Measurements from ENCODE around the gene HAUS6.

Gene HAUS6

GRCh38 chr9:19033015-19033414, 69.7 kb downstream of the HAUS6 start, which contains the start of gene SAXO1:
TSS of gene SAXO1 (minus strand) at chr9:19033209. CDS start at chr9:19032908, 301 bp downstream.
- Histone ChIP-seq H3F3A (ENCODE audit: insufficient read depth) (no peaks in the 10 kb centered on the region), H3K9ac (ENCODE audit: low read length) (no peak within 1 kb of the TSS), H3K4me2 (ENCODE audit: low read depth, low read length, poor library complexity, severe bottlenecking) (no peak within 1 kb of the TSS), H4K20me1 (ENCODE audit: low read depth, low read length) (no peaks in the 10 kb centered on the region), H3K27ac (ENCODE audit: low read depth, low read length) (no peak within 1 kb of the TSS), H2AFZ (ENCODE audit: low read depth, low read length, severe bottlenecking) (no peak within 1 kb of the TSS), H3K9me2 (replicated peaks; ENCODE audit: insufficient read depth, low read length) (no peaks in the 10 kb centered on the region), H3K36me3 (ENCODE audit: low read length) (no peaks in the 10 kb centered on the region), H3K79me2 (ENCODE audit: insufficient read depth, low read length) (no peaks in the 10 kb centered on the region), H3K9me3 (ENCODE audit: insufficient read depth, low read length) (no peaks in the 10 kb centered on the region), H3K27me3 (ENCODE audit: low read length) (no peaks in the 10 kb centered on the region), H3K4me3 (ENCODE audit: insufficient read depth, low read length, poor library complexity, severe bottlenecking) (no peak within 1 kb of the TSS)
- TF ChIP-seq CTCF (IDR thresholded peaks at IDR 0.05; ENCODE audit: insufficient read depth, low read length, poor library complexity, severe bottlenecking) (no peak), EZH2phosphoT487 (conservative IDR thresholded peaks at IDR 0.05; ENCODE audit: low read length) (no peak)

- H2AFZ ChIP-seq (ENCODE audit: low read depth, low read length, severe bottlenecking): no peak overlapping the region
Measured at GRCh38 chr9:19032406-19032805, 70.3 kb downstream of the HAUS6 start.

GRCh38 chr9:19030899-19031298, 71.8 kb downstream of the HAUS6 start:
- H3K27me3 ChIP-seq (ENCODE audit: low read length): no peaks in the 10 kb centered on the region
- H3K9ac ChIP-seq (ENCODE audit: low read length): no peak overlapping the region
- H3F3A ChIP-seq (ENCODE audit: insufficient read depth): no peaks in the 10 kb centered on the region
- H3K9me2 ChIP-seq (replicated peaks; ENCODE audit: insufficient read depth, low read length): no peaks in the 10 kb centered on the region
- no peak for TF ChIP-seq CTCF (IDR thresholded peaks at IDR 0.05; ENCODE audit: insufficient read depth, low read length, poor library complexity, severe bottlenecking)
- TF ChIP-seq EZH2phosphoT487 (conservative IDR thresholded peaks at IDR 0.05; ENCODE audit: low read length): no peak
- no peaks in the 10 kb centered on the region for H4K20me1 ChIP-seq (ENCODE audit: low read depth, low read length)
- H3K27ac ChIP-seq (ENCODE audit: low read depth, low read length): no peak overlapping the region
- H3K4me3 ChIP-seq (ENCODE audit: insufficient read depth, low read length, poor library complexity, severe bottlenecking): no peak overlapping the region
- H3K79me2 ChIP-seq (ENCODE audit: insufficient read depth, low read length): no peaks in the 10 kb centered on the region
- H3K36me3 ChIP-seq (ENCODE audit: low read length): no peaks in the 10 kb centered on the region
- H2AFZ ChIP-seq (ENCODE audit: low read depth, low read length, severe bottlenecking): no peak overlapping the region
- H3K4me2 ChIP-seq (ENCODE audit: low read depth, low read length, poor library complexity, severe bottlenecking): no peak overlapping the region
- H3K9me3 ChIP-seq (ENCODE audit: insufficient read depth, low read length): no peaks in the 10 kb centered on the region

More at GRCh38 chr9:19032406-19032805, 70.3 kb downstream of the HAUS6 start:
- H3K79me2 ChIP-seq (ENCODE audit: insufficient read depth, low read length): no peaks in the 10 kb centered on the region
- H4K20me1 ChIP-seq (ENCODE audit: low read depth, low read length): no peaks in the 10 kb centered on the region
- no peaks in the 10 kb centered on the region for H3K9me2 ChIP-seq (replicated peaks; ENCODE audit: insufficient read depth, low read length)
- no peak overlapping the region for H3K4me3 ChIP-seq (ENCODE audit: insufficient read depth, low read length, poor library complexity, severe bottlenecking)
- no peaks in the 10 kb centered on the region for H3F3A ChIP-seq (ENCODE audit: insufficient read depth)
- H3K27me3 ChIP-seq (ENCODE audit: low read length): no peaks in the 10 kb centered on the region
- no peaks in the 10 kb centered on the region for H3K9me3 ChIP-seq (ENCODE audit: insufficient read depth, low read length)
- H3K9ac ChIP-seq (ENCODE audit: low read length): no peak overlapping the region
- TF ChIP-seq CTCF (IDR thresholded peaks at IDR 0.05; ENCODE audit: insufficient read depth, low read length, poor library complexity, severe bottlenecking) (no peak), EZH2phosphoT487 (conservative IDR thresholded peaks at IDR 0.05; ENCODE audit: low read length) (no peak)
- H3K27ac ChIP-seq (ENCODE audit: low read depth, low read length): no peak overlapping the region
- no peaks in the 10 kb centered on the region for H3K36me3 ChIP-seq (ENCODE audit: low read length)
- no peak overlapping the region for H3K4me2 ChIP-seq (ENCODE audit: low read depth, low read length, poor library complexity, severe bottlenecking)

Data from SU-DHL-6 (cell line).